Jurkat, Clone E6-1 (cell line): ENCODE results near the gene RASL11A.
"Not testable (repeated sequence)": the region's sequence is repeated elsewhere in the genome, so short reads cannot be mapped to it uniquely, and the experiment has no call there.

Experiments used
- DNase-seq: peaks from one replicate; pipeline ENCODE4 v3.0.0-alpha.2; 2011; ENCODE audit warnings: low read depth, low spot score
- H3K4me3 ChIP-seq: 2 replicates; pipeline ENCODE4 v1.5.1; 2011; ENCODE audit warnings: mild to moderate bottlenecking, low read length, control low read depth, moderate library complexity

Gene RASL11A

DNA sequence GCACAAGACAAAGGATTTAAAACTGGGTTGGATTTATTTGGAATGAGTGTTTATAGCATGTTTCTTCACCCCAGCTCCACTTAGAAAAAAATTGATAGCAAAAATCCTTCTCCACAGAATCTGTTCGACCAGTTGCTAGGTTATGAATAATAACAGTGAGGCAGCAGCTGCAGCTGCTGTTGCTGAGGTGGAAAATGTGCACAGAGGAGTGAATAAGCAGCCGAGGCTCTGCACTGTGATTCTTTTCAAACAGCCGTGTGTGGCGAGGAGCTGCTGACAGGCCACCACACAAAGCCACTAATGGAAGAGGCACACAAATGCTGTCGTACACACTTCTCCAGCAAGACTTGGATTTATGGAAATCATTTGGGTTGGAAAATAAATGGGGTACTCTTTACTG lies 6.4 kb upstream of the RASL11A start:
- DNase-seq = no peak
- no peak overlapping the region for H3K4me3 ChIP-seq

DNA sequence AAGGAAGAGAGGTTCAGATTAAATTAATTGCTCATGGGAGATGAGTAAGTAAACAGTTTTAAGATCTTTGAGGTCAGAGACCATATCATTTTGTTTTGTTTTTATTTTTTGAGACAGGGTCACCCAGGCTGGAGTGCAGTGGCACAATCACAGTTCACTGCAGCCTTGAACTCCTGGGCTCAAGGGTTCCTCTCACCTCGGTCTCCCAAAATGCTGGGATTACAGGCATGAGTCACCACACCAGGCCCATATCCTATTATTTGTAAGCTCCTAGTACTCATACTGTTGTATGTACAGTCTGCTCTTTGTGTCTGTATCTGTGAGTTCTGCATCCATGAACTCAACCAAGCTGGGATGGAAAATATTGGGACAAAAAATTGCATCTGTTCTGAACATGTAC lies 6.0 kb upstream of the RASL11A start:
- no peak overlapping the region for H3K4me3 ChIP-seq
- DNase-seq = no peak

DNA sequence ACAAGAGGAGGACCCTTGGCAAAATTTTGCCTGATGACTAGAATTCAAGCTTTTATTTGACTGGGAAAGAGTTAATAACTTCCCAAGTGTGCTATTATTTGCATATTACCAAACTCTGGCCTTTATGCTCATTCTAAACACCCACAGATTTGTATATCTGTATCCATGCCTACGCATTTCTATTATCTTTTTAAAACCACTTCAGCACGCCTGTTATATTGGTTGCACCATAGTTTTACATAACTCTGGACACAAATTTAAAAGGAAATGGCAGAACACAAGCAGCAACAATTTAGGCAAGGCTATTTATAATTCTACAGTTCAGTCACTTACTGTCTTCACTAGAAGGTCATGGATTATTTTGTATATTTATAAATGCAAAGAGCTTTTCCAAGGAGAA lies 3.7 kb upstream of the RASL11A start:
- DNase-seq = no peak
- no peak overlapping the region for H3K4me3 ChIP-seq

DNA sequence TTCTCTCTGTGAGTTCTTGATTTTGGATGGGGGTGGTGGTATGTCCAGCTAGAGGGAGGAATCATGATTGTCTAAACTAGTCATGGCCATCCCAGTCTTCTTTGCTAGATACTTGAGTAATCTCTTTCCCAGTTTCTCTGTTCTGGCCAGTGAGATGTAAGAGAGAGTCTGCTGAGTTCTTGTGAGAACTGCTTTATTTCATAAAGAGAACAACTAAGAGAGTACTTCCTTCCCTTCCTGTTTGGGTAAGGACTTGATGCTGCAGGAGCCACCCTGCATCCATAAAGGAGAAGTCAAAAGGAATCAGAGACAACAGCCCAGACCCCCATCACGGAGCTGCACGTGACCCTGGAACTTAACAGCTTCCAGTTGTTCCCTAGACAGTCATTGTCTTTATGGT lies 3.0 kb upstream of the RASL11A start:
- no peak overlapping the region for H3K4me3 ChIP-seq
- DNase-seq = no peak

- DNase-seq = no peak
- no peak overlapping the region for H3K4me3 ChIP-seq
These were observed 1.4 kb upstream of the RASL11A start for GRCh38 chr13:27269114-27269665.

- no peak for DNase-seq
These were observed 1.0 kb downstream of the RASL11A start for GRCh38 chr13:27271570-27272096.

GRCh38 chr13:27273658-27274425 lies 3.2 kb downstream of the RASL11A start:
- no peak for DNase-seq
- no peak overlapping the region for H3K4me3 ChIP-seq

More at GRCh38 chr13:27271570-27272096, 1.0 kb downstream of the RASL11A start:
- H3K4me3 ChIP-seq = peak overlapping the region; percentile 63; the same call in 1 of the 2 replicates

DNA sequence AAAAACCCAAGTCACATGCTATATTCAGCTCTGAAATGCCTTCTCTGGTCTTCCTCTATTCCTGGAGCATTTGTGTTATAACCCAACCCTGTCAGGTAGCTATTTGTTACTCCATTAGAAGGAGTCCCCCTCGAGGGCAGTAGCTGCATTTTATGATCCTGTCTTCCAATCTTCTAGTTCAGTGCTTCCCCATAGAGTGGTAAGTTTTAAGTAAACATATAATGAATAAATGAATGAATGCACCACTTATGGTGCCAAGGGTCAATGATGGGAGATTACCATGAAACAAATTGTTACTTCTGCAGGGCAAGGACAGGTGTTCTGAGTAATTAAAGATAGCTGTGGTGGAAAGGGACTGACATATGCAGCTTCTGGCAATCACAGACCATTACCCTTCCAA lies 4.0 kb downstream of the RASL11A start:
- no peak for DNase-seq
- no peak overlapping the region for H3K4me3 ChIP-seq

GRCh38 chr13:27276188-27276587 lies 5.6 kb downstream of the RASL11A start:
- no peak for DNase-seq
- no peak overlapping the region for H3K4me3 ChIP-seq

GRCh38 chr13:27279506-27279905 lies 8.9 kb downstream of the RASL11A start:
- no peak for DNase-seq
- no peak overlapping the region for H3K4me3 ChIP-seq

- no peak for DNase-seq
These were observed 9.5 kb downstream of the RASL11A start for GRCh38 chr13:27280009-27280656.

DNA sequence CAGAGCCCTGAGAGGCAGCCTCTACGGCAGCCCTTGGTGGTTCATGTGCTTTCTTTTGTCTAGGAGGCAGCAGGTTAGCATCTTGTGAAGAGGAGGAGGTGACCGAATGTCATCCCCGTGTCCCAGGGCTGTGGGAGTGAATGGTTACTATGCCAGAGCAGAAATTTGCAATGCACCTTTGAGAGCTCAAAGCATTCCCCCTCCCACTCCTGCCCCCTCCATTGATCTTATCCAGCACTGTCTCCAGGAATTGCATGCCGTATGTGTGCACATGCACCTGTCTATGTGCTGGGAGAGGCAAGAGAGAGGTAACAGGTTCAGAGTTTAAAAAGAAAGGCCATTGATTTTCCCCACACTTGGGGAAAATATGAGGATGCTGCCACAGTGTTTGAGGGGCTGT lies 10.2 kb downstream of the RASL11A start:
- no peak overlapping the region for H3K4me3 ChIP-seq
- DNase-seq = no peak

More at GRCh38 chr13:27280009-27280656, 9.5 kb downstream of the RASL11A start:
- no peak overlapping the region for H3K4me3 ChIP-seq

- no peak overlapping the region for H3K4me3 ChIP-seq
These were observed 10.8 kb downstream of the RASL11A start for GRCh38 chr13:27281420-27281819.

DNA sequence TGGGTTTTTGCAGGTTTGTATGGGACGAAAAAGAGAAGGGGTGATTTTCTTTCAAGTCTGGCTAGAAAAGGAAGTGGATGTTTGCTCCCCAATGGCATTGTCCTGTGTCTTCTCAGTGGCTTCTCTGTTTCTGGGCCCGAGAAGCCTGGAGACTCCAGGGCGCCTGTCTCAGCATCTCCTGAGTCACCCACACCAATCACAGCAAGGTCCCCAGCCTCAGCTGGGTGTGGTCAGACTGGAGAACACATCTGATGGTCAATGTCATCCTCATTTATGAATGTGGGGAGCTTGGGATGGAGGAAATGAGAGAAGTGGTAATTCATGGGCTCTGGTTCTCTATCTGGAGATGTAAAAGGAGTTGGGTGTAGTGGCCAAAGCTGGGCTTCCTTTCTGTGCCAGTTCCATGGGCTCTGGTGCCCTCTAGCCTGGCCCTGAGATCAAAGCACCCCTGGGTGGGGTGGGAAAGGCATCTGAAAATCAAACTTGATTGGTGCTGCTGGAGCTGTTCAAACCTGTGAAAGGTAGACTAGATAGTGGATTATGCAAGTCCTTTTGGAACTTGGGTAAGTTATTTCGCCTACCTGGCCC lies 13.4 kb downstream of the RASL11A start:
- H3K4me3 ChIP-seq = no peak overlapping the region
- DNase-seq = no peak

More at GRCh38 chr13:27281420-27281819, 10.8 kb downstream of the RASL11A start:
- no peak for DNase-seq

- no peak for DNase-seq
- H3K4me3 ChIP-seq = no peak overlapping the region
These were observed 17.8 kb downstream of the RASL11A start for GRCh38 chr13:27288392-27288791.

DNA sequence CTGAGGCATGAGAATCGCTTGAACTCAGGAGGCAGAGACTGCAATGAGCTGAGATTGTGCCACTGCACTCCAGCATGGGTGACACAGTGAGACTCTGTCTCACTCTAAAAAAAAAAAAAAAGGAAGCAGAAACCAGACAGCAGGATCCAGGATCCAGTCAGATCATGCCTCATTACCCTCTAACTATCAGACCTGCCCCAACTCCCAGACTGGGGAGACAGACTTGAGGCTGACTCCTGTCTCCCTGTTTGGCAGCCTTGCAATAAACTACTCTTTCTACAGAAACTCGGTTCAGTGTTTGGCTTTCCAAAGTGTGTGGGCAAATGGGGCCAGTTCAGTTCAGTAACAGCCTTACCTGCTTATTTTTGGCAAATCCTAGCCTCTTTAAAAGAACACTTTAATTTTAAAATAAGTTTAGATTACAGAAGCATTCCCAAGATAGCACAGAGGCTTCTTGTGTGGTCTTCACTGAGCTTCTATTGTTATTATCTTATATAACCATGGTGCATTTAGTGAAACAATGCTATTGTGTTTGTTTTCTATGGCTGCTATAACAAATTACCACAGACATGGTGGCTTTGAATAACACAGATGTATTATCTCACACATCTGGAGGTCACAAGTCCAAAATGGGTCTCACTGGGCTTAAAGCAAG lies 18.5 kb downstream of the RASL11A start:
- DNase-seq = no peak
- no peak overlapping the region for H3K4me3 ChIP-seq

- H3K4me3 ChIP-seq = no peak overlapping the region
- DNase-seq = no peak
These were observed 20.1 kb downstream of the RASL11A start for GRCh38 chr13:27290715-27291114.

GRCh38 chr13:27291967-27292366 lies 21.3 kb downstream of the RASL11A start:
- H3K4me3 ChIP-seq, DNase-seq: not testable (repeated sequence)

GRCh38 chr13:27293076-27293691 lies 22.6 kb downstream of the RASL11A start:
- H3K4me3 ChIP-seq = no peak overlapping the region
- DNase-seq = no peak
